Measurements from ENCODE around the gene PSD2. TPM values are rescaled to one million over a fixed set of nuclear protein-coding genes. Genes with fewer than 3 reads are reported as not detected.

PSD2 gene
- total and polyA plus RNA-seq, 4 donors = 0.05 TPM; not detected in 3

- 80% methylated on average over 10 of the region's 10 CpGs for WGBS
- H3K27ac ChIP-seq (ENCODE audit: low read depth in 1 of 2, low read length in 2 of 2) = no peak overlapping the region
- H3K9ac ChIP-seq (ENCODE audit: low read depth in 1 of 2, low read length in 2 of 2) = no peak overlapping the region
- H3K4me1 ChIP-seq (ENCODE audit: control insufficient read depth in 4 of 4, insufficient read depth in 4 of 4, low read length in 3 of 4) = peaks cover 1 to 7% (median 3%) of the 10 kb centered on the region in 4 donors
- H3K27me3 ChIP-seq (ENCODE audit: control insufficient read depth in 4 of 4, insufficient read depth in 4 of 4, low read length in 3 of 4) = peaks cover 0 to 4% (median 0%) of the 10 kb centered on the region in 4 donors
- no peaks in the 10 kb centered on the region for H3K9me3 ChIP-seq (ENCODE audit: control insufficient read depth in 4 of 4, low read length in 3 of 4)
- TF ChIP-seq JUND (IDR thresholded peaks at IDR 0.05) (no peak), EGR1 (IDR thresholded peaks at IDR 0.05; ENCODE audit: low read depth in 2 of 2) (no peak), RAD21 (IDR thresholded peaks at IDR 0.05) (no peak), HNF4A (conservative IDR thresholded peaks at IDR 0.05) (no peak), CTCF (IDR thresholded peaks at IDR 0.05; ENCODE audit: low read depth, low read length, missing input control) (no peak), REST (IDR thresholded peaks at IDR 0.05) (no peak), FOXA2 (IDR thresholded peaks at IDR 0.05) (no peak), TAF1 (conservative IDR thresholded peaks at IDR 0.05) (no peak), FOXA1 (IDR thresholded peaks at IDR 0.05) (no peak), YY1 (IDR thresholded peaks at IDR 0.05) (no peak), NR2F2 (IDR thresholded peaks at IDR 0.05) (no peak), SP1 (IDR thresholded peaks at IDR 0.05) (no peak), ATF3 (IDR thresholded peaks at IDR 0.05) (no peak)
- TF ChIP-seq, protein P1, sequence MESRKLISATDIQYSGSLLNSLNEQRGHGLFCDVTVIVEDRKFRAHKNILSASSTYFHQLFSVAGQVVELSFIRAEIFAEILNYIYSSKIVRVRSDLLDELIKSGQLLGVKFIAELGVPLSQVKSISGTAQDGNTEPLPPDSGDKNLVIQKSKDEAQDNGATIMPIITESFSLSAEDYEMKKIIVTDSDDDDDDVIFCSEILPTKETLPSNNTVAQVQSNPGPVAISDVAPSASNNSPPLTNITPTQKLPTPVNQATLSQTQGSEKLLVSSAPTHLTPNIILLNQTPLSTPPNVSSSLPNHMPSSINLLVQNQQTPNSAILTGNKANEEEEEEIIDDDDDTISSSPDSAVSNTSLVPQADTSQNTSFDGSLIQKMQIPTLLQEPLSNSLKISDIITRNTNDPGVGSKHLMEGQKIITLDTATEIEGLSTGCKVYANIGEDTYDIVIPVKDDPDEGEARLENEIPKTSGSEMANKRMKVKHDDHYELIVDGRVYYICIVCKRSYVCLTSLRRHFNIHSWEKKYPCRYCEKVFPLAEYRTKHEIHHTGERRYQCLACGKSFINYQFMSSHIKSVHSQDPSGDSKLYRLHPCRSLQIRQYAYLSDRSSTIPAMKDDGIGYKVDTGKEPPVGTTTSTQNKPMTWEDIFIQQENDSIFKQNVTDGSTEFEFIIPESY (IDR thresholded peaks at IDR 0.05) = no peak
- TF ChIP-seq, protein P2, sequence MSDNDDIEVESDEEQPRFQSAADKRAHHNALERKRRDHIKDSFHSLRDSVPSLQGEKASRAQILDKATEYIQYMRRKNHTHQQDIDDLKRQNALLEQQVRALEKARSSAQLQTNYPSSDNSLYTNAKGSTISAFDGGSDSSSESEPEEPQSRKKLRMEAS (IDR thresholded peaks at IDR 0.05) = no peak
- H3K36me3 ChIP-seq (ENCODE audit: control insufficient read depth in 4 of 4, insufficient read depth in 3 of 4, low read depth in 1 of 4, low read length in 3 of 4) = no peaks in the 10 kb centered on the region
- no peak overlapping the region for H3K4me3 ChIP-seq (ENCODE audit: low read depth in 1 of 3, low read length in 3 of 3)
- DNase-seq (ENCODE audit: low spot score) = no peak
These were observed 32.9 kb upstream of the PSD2 start for GRCh38 chr5:139762615-139763170.
